Forelimb muscle (tissue), 1 donor: Measurements from ENCODE around the gene FOXO4. TPM values are rescaled to one million over a fixed set of nuclear protein-coding genes. Genes with fewer than 3 reads are reported as not detected.
"Not testable (repeated sequence)": the region's sequence is repeated elsewhere in the genome, so short reads cannot be mapped to it uniquely, and the experiment has no call there.

Source experiments
- DNase-seq: peaks from one replicate; pipeline ENCODE4 v3.0.0-alpha.2; 2013; ENCODE audit warnings: low read depth
- polyA plus RNA-seq: library from polyadenylated mRNA; unstranded; fragments of 120-200 nt; gene quantifications from one replicate; pipeline ENCODE4 v1.2.1, GENCODE V29; 2013; ENCODE audit not compliant: insufficient read length

FOXO4 gene, protein sequence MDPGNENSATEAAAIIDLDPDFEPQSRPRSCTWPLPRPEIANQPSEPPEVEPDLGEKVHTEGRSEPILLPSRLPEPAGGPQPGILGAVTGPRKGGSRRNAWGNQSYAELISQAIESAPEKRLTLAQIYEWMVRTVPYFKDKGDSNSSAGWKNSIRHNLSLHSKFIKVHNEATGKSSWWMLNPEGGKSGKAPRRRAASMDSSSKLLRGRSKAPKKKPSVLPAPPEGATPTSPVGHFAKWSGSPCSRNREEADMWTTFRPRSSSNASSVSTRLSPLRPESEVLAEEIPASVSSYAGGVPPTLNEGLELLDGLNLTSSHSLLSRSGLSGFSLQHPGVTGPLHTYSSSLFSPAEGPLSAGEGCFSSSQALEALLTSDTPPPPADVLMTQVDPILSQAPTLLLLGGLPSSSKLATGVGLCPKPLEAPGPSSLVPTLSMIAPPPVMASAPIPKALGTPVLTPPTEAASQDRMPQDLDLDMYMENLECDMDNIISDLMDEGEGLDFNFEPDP
- 41.0 TPM for polyA plus RNA-seq

DNA sequence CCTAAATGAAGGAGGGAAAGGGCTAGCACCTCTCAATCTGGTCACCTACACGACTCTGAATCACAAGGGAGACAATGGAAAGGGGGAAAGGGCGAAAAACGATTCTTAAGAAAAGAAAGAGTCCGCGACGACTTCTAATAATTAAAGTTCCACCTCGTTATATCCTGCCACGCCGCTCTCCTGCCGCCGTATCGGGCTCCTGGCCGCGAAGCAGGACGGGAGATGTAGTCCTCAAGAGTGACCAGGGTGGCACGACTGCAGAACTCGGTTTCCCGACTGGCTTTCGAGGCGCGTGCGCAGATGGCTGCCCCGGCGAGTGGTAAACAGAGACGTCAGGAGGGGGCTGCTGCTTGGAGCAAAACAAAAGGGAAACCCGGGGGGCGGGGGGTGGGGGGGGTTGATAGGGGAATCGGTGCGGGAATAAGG is at the start of gene FOXO4:
Gene FOXO4, plus strand, starts transcription at position 297 of the 426 bp plus-strand sequence. CDS start 678 bp downstream, outside the sequence.
- peak; percentile 69 for DNase-seq

DNA sequence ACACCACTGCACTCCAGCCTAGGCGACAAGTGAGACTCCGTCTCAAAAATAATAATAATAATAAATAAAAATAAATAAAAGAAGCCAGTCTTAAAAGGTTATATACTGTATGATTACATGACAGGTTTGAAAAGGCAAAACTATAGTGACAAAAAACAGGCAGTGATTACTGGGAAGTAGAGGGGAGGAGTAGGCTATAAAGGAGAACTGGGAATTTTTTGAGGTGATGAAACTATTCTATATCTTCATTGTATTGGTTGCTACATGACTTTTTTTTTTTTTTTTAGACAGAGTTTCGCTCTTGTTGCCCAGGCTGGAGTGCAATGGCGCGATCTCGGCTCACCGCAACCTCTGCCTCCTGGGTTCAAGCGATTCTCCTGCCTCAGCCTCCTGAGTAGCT is 47.8 kb upstream of the FOXO4 start:
- not testable (repeated sequence) for DNase-seq

DNA sequence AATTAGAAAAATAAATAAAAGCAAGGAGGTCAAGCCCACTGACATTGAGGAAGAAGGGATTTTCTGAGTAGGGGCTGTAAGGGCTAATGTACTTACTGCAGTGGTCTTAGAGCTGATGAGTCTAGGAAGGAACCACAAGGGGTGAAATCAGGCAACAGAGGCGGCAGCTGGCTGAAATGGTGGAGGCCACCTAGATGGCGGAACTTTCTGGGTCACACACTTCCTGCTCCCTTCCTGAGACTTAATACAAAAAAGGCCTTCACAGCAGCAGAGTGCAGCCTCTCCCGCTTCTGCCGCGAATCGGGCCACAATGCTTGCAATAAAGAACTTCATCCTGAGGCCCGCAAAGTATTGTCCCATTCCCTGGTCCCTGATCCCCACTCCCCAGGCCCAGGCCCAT is 42.9 kb upstream of the FOXO4 start:
- DNase-seq = no peak

DNA sequence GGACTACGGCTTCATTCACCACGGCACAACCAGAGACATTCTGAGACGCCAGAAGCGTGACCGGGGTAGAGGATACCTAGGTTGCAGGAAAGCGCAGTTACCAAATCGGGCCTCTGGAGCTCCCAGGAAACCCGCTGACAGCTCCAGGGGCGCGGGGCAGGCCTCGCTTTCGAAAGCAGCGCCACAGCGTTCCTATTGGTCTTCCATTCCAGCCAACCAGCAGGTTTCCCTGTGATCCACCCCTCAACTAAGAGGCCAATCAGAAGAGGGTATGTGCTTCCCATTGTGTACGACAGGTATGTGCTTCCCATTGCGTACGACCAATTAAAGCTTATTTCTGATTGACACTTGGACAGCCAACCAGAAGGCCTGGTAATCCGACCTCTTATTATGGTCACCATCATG is 42.4 kb upstream of the FOXO4 start:
- no peak for DNase-seq

- no peak for DNase-seq
These were observed 38.8 kb upstream of the FOXO4 start for GRCh38 chrX:71056867-71057266.

GRCh38 chrX:71057848-71058530 is 37.7 kb upstream of the FOXO4 start:
- no peak for DNase-seq

DNA sequence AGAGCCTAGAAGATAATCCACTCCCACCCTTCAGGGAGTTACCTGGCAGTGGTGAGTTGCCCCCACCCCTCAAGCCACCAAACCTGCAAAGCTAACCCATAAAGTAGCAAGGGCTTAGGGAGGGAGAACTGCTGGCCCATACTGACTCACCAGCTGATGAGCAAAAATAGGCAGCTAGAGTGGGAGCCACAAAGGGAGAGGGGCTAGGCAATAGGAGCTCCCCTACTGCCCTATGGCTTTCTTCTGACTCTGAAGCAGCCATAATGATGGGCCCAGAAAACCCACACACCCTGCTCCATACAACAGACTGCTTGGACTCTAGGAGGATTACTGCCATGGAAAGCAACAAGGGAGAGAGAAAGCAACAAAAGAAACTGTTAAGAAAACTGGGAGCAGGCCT is 35.5 kb upstream of the FOXO4 start:
- no peak for DNase-seq

DNA sequence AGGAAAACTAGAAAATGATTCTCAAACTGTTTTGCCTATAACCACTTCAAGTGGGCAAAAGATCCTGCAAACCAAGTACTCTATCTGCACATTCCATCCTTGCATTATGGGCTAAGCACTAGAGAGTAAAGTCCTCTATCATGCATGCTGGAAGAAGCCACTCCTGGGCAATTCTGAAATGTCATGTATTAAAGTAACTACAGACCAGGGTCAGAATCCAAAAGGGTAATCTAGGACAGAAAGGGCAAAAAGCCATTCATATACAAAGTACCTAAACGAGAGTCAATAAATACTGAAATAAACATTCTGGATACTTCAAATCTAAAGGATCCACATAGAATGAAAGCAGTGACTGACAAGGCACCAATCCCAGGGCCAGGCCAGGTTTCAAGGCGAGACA is 28.6 kb upstream of the FOXO4 start:
- DNase-seq = no peak

DNA sequence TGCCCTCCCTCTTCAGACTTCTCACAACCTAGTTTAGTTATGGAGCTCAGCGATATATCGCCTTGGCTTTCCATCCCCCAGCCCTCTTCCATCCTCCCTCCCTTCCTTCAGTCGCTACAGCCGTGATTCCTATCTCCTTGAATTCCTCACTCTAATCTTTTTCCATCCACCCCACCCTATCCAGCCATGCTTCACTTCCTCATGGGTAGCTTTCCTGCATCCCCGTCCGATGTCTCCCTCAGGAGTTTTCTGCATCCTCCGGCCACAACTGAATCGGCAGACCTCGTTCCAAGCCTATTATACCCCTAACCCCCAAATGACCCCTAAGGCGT is 28.0 kb upstream of the FOXO4 start:
- DNase-seq = no peak

- peak; percentile 71 for DNase-seq
These were observed 27.4 kb upstream of the FOXO4 start, which contains the start of gene SNX12 for GRCh38 chrX:71068044-71068918. TSS of gene SNX12 (minus strand) at chrX:71068334. CDS start at chrX:71068306, 28 bp downstream.

GRCh38 chrX:71070531-71070930 is 25.1 kb upstream of the FOXO4 start:
- DNase-seq = no peak

DNA sequence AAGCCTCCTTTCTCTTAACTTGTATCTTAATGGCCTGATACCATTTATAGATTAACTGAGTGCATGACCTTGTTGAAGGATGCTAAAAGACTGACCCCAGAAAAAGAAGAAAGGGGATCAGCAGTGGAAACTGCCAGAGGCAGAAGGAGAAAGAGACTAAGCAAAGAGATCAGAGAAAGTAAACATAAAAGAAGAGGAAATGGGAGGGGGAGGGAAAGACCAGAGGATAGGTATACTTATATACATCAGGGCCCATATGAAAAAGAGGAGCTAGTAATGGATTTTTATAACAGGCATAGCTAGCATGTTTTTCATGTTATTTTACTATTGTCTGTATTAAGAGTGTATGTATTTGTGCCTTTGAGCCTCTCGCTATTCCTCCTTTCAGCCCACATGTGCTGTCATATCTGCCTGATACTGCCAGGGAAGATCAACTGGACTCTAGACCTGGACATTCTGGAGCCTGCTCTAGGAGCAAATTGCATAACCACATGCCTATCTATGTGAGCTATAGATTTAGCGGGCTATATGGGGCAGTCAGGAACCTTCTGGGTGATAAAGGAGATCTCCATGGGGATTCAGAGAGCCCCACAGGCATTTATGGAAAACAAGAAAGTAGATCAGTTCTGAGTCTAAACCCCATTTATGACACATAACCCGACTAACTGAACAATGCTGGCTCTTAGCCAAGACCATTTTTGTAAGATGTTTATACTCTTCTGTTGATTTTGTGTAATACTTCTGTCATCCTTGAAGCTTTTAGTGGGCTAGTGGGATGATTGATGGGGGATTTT is 14.1 kb upstream of the FOXO4 start:
- no peak for DNase-seq

- no peak for DNase-seq
These were observed 13.5 kb upstream of the FOXO4 start for GRCh38 chrX:71082124-71082647.

DNA sequence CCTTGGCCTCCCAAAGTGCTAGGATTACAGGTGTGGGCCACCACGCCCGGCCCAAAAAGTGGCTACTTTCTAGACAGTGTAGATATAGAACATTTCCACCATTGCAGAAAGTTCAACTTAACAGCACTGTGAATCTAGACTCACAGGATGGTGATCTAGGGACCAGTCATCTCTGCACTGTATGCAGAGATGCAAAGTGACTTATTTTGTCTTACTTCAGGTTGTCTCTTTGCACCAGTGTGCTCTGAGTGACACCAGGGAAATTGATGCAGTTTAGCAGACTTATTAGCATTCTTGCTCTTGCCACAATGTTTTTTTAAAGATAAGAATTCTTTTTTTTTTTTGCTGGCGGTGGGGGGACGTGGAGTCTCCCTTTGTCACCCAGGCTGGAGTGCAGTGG is 12.8 kb upstream of the FOXO4 start:
- DNase-seq = no peak

GRCh38 chrX:71085900-71086299 is 9.8 kb upstream of the FOXO4 start:
- no peak for DNase-seq

DNA sequence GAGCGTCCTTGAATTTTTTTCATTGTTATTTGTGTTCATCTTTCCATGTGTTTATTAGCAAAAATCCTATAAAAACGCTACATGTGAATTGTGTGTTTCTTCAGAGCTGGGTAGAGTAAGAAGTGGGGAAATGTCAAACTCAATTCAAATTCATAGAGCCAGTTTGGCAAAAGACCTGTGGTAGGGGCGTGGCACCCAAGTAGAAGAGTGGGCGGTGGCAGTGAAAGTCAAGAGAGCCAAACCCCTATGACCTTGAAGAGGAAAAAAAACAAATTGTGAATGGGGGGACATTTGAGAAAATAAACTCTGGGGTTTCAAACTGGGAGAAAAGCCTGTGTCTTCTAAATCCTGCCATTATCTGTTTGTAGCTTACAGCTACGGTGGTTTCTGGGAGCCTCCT is 4.4 kb upstream of the FOXO4 start:
- no peak for DNase-seq

DNA sequence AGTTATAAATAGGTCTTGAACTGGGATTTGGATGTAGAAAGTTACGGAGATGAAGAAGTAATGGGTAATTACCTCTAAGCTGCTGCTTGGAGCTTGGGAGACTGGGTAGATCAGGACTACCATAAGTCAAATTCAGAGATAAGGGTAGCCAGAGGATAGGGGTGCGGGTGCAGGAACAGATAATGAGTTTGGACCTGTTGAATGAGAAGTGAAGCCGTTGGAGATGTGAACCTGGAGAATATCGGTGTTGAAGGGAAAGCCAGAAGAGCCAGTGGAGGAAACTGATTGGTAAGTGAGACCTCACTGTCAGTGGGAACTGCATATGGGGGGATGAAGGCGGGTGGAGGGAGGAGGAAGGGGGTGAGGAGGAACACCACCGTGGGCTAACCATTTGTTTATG is 618 bp upstream of the FOXO4 start:
- no peak for DNase-seq

DNA sequence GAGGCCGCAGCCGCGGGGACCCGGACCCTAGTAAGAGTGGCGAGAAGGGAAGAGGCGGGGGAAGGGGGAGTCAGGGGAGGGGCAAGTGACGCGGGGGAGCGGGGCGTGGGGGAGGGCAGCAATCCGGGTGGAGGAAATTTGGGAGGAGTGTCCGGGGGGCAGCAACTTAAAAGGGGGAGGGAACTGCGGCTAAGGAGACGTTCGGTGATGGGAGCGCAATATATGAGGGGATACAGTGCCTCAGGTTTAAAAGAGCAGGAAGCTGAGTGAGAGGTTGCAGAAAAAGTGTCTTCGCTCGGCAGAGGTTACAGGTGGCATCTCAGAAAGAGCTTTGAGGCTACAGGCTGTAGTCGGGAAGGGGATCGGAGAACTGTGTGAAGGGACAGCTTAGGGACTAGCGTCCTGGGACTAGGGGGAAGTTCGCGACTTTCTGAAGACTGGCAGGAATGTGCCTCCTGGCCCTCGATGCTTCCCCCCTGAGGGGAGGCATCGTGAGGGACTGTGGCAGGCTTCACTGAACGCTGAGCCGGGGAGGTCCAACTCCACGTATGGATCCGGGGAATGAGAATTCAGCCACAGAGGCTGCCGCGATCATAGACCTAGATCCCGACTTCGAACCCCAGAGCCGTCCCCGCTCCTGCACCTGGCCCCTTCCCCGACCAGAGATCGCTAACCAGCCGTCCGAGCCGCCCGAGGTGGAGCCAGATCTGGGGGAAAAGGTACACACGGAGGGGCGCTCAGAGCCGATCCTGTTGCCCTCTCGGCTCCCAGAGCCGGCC is 519 bp downstream of the FOXO4 start:
- DNase-seq = no peak

GRCh38 chrX:71096760-71097032 is 1.0 kb downstream of the FOXO4 start:
- DNase-seq = no peak

- no peak for DNase-seq
These were observed 2.7 kb downstream of the FOXO4 start for GRCh38 chrX:71098302-71098701.
